Cerebellar cortex (tissue), 1 donor: Measurements from ENCODE around the gene CDK14.
A peak's percentile ranks its signal among the peaks of the same experiment; 100 is the strongest.

ENCODE experiments used
- DNase-seq: peaks from one replicate; pipeline ENCODE4 v3.0.0-alpha.2; 2015; ENCODE audit warnings: low spot score

Gene CDK14

GRCh38 chr7:91050677-91051076 lies 454.6 kb downstream of the CDK14 start:
- DNase-seq, result no peak

GRCh38 chr7:91051966-91052365 lies 455.8 kb downstream of the CDK14 start:
- DNase-seq, result no peak

DNA sequence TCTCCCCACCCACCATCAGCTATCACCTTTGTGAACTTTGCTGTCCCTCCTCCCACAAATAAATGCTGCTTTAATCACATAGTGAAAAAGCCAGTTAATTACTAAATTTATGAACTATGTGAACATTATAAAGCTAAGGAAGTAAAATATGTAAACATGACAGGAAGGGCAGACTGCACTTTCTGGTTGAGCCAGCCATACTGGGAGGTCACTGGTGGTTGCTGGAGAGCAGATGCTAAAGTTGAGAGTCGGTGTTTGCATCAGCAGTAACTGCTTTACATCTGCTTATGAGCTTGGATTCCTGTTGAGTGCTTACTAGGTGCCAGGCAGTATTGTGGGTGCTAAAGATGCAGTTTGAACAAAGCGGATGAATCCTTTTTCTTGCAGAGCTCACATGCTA lies 458.3 kb downstream of the CDK14 start:
- no peak for DNase-seq

DNA sequence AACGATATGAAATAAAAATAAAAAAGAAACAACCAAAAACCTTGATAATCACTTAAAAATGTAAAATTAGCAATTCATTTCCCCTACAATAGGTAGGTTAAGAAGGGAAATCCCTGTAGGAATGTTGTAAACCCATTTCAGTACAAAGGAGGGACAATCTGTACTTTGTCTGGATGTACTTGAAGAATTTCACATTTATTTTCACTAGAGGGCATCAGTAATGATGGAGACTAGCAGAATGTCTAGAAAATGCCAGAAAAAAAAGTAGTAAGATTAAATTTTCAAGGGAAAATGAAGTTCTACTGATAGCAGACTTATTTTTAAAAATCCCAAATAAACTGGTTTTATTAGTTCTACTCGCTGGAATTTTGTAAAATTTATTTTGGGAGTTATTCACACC lies 459.1 kb downstream of the CDK14 start:
- DNase-seq, result no peak

GRCh38 chr7:91062713-91063112 lies 466.6 kb downstream of the CDK14 start:
- no peak for DNase-seq

DNA sequence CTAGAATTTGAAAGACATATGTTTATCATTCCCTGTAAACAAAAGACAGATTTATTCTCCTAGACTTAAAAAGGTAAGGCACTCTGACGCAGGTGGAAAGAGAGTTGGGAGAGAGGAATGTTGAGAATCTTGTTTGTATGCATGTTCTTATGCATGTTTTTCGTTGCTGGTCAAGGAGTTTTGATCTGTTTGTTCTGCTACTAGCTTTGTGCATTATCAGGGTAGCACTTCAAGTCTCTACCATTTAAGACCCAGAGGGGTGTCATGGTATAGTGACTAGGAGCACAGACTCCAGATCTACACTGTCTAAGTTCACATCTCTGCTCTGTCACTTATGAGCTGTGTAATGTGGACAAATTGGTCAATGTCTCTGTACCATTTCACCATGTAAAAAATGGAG lies 467.9 kb downstream of the CDK14 start:
- no peak for DNase-seq

- DNase-seq, result no peak
Observed at GRCh38 chr7:91064938-91065337, 468.8 kb downstream of the CDK14 start.

DNA sequence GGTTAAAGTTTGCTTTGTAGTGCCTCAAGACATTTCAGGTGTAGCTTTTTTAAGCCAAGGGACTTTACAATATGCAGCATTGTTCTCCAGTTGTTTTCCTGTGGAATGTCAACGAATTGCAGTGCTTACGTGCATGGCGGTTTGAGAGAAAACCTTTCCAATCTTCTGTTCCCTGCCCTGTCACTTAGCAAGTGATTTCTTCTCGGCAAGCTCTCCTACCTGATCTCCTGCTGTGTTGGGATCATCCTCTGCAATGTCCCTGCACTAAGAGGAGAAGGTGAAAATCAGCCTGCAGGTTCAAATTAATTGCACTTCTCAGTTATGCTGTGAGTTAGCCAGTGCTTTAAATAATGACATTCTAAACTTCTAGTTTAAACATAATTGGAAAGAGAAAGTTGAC lies 470.5 kb downstream of the CDK14 start:
- no peak for DNase-seq

DNA sequence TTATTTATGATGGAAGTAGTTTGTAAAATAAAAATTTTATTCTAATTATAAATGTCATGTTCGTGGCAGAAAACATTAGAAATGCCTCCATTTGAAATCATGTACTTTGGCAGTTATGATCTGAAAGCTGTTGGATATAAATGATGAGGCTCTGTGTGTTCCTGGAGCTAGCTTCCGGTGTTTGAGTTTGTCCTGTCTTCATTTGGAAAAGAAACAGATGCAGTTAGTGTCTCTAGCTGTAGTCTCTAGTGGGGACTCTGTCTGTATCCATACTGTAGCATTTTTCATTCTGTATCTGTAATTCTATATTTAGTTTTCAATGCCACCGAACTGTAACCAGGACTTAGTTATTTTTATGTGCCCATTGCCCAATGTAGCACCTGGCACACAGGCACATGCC lies 471.1 kb downstream of the CDK14 start:
- no peak for DNase-seq

DNA sequence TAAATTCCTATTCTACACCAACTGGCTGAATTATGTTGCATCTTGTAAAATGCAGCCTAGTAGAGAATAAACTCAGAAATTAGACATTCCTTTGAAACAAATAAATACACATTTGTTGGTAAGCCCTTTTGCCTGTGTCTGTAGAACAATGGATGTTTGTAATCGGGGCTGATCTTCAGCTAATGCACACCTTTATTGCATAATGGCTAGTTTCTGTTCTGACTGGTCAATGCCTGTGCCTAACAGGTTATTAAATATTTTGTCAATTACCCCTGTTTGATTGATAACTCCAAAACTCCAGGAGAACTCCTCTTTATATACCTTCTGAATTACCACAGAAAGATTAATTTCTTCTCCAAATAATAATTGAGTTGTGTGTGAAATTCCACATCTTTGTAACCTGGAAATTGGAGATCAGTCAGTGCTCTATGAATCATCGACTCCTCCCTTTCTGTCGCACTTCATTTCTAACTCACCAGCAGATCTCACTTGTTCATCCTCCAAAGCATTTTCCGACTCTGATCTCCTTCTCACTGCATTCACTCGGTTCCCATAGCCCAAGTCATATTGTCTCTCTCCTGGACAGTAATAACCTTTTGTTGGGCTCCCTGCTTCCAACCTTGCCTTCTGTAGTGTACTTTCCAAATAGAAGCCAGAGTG lies 472.1 kb downstream of the CDK14 start:
- DNase-seq, result no peak

- DNase-seq, result no peak
Observed at GRCh38 chr7:91069146-91069545, 473.0 kb downstream of the CDK14 start.

- no peak for DNase-seq
Observed at GRCh38 chr7:91079487-91079886, 483.4 kb downstream of the CDK14 start.

GRCh38 chr7:91080351-91080750 lies 484.2 kb downstream of the CDK14 start:
- DNase-seq, result no peak

- peak; percentile 26 for DNase-seq
Observed at GRCh38 chr7:91082038-91082437, 485.9 kb downstream of the CDK14 start.

DNA sequence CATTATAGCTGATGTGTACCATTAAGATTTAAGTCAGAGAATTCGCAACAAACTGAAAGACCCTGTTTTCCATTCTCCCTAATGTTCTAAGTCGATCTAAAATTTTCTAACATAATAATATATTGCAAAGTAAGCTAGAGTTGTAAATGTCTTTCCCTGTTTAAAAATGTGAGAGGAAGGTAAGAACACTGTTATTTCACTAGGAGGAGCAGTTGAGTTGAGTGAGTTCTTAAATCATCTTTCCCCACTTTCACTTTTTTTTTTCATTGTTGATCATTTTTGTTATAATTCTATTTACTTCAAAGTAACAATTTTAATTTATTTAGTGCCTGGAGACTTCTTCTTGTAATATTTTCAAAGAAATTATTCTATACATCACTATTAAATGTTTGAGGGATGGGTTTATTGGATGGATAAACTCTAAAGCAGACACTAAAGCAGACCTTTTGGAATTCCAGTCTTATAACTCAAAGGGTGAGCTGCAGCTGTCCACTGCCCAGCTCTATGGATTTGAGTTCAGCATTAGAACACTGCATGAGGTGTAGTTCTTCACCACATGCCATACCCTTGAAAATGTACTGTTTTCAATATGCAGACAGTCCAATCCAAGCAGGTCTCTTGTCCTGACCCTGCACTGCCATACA lies 486.9 kb downstream of the CDK14 start:
- peak; percentile 41 for DNase-seq

- peak; percentile 57 for DNase-seq
Observed at GRCh38 chr7:91083855-91084644, 487.9 kb downstream of the CDK14 start.

GRCh38 chr7:91085175-91085574 lies 489.1 kb downstream of the CDK14 start:
- no peak for DNase-seq

- no peak for DNase-seq
Observed at GRCh38 chr7:91086200-91086599, 490.1 kb downstream of the CDK14 start.

- no peak for DNase-seq
Observed at GRCh38 chr7:91088156-91088555, 492.0 kb downstream of the CDK14 start.

DNA sequence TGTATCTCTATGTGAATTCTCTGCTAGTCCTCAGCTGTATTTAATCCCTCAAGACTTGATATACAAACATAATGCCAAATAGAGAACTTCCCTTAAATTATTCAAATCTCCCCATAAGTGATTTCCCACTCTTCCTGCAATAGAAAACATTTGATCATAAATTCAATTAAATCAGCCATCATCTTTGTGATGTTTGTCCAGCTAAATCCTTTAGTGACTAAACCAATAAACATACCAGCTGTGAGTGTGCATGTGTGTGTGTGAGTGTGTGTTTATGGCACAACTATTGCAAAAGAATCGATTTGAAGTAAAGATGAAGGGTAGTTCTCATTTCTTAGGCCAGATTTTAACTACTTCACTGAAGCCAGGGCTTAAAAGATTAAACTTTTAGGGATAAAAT lies 492.6 kb downstream of the CDK14 start:
- DNase-seq, result no peak

DNA sequence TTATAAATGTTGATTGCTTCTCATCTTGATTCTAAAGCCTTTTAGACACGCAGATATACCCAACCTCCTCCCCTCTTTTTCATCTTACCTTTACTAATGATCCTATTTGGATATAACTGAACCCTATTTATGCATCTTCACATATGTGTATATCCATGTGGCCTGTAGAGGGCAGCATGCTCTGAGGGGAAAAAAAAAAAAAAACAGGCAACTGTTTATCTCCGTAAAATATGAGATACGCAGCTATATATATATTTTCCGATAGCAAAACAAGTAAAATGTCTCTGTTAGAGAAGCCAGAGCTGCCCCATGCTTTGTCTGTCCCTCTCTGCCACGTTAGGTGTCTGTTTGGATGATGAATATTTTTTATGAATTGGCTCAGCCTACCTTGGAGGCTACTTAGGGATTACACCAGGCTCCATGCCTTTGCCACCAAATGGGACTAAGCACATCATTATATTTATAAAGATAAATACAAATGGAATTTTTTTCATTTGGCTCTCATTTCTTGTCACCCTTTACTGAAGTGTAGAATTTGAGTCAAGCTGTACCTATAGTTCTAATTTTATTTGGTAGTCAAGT lies 493.4 kb downstream of the CDK14 start:
- peak; percentile 74 for DNase-seq

DNA sequence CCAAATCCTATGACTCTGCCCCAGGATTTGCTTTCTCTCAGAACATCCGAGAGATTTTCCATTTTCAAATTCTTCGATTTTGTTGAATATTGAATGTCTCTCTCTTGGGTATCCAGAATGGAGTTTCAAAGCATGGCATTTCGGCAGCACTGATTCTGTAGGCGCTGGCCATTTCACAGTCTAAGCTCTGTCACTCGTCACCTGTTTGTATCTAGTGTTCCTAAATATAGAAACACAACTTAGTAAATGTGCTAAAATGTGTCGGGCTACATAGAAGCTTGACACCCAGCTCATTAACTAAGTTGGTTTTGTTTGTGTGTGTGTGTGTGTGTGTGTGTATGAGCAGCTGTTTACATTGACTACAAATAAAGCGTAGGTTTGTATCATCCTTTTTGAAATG lies 494.6 kb downstream of the CDK14 start:
- no peak for DNase-seq

- DNase-seq, result no peak
Observed at GRCh38 chr7:91091631-91092030, 495.5 kb downstream of the CDK14 start.
